VCaP (cell line): ENCODE results near the gene PDCD1LG2.

ENCODE experiments used
- H3K27ac ChIP-seq: fragments of 450-650 bp; 2 replicates; pipeline ENCODE4 v1.5.1; 2017
- CTCF ChIP-seq: fragments of 450-650 bp; conservative IDR thresholded peaks from 2 replicates; pipeline ENCODE4 v1.5.1; 2017; ENCODE audit warnings: mild to moderate bottlenecking, moderate library complexity

PDCD1LG2 gene

GRCh38 chr9:5549658-5550650 is 39.6 kb downstream of the PDCD1LG2 start:
- H3K27ac ChIP-seq: no peak overlapping the region
- TF ChIP-seq CTCF: no peak

- no peak overlapping the region for H3K27ac ChIP-seq
- TF ChIP-seq CTCF: no peak
Observed at GRCh38 chr9:5551368-5552150, 41.2 kb downstream of the PDCD1LG2 start.

GRCh38 chr9:5552301-5552700 is 42.0 kb downstream of the PDCD1LG2 start:
- no peak for TF ChIP-seq CTCF
- no peak overlapping the region for H3K27ac ChIP-seq

GRCh38 chr9:5553211-5553610 is 42.9 kb downstream of the PDCD1LG2 start:
- TF ChIP-seq CTCF: no peak
- H3K27ac ChIP-seq: no peak overlapping the region

- H3K27ac ChIP-seq: no peak overlapping the region
- no peak for TF ChIP-seq CTCF
Observed at GRCh38 chr9:5554254-5554653, 43.9 kb downstream of the PDCD1LG2 start.

- H3K27ac ChIP-seq: no peak overlapping the region
- no peak for TF ChIP-seq CTCF
Observed at GRCh38 chr9:5556101-5556705, 45.9 kb downstream of the PDCD1LG2 start.
